Measurements from ENCODE around the gene GSN. TPM values are rescaled to one million over a fixed set of nuclear protein-coding genes. Genes with fewer than 3 reads are reported as not detected.

The GSN gene
- total RNA-seq, 1 experiment from 2014 or later, result 278 TPM

GRCh38 chr9:121372239-121373010, 104.5 kb downstream of the GSN start:
- intact Hi-C loops (cut with micrococcal nuclease; ENCODE audit: unreplicated experiment), result no loop called here
- DNase-seq (ENCODE audit: low read depth, low spot score) (no peak), ATAC-seq (no peak)
- ChIA-PET CTCF (interaction anchor here (0.7 kb wide), 1 partner anchor 94 kb away, joined by 4 read pairs; no protein-coding TSS in a partner anchor), POLR2A (no interaction called here)
- Histone ChIP-seq H3K27me3 (ENCODE audit: control insufficient read depth, insufficient read depth, low read length) (no peaks in the 10 kb centered on the region), H3K9me3 (ENCODE audit: control insufficient read depth, insufficient read depth, low read depth, low read length) (no peaks in the 10 kb centered on the region), H3K36me3 (ENCODE audit: control insufficient read depth, insufficient read depth, low read length) (no peaks in the 10 kb centered on the region), H3K27ac (ENCODE audit: low read length) (peak overlapping the region; percentile 84), H3K4me3 (ENCODE audit: low read depth in 2 of 2, low read length in 2 of 2) (no peak overlapping the region), H3K4me1 (ENCODE audit: control insufficient read depth, insufficient read depth, low read length) (peaks cover 28% of the 10 kb centered on the region)
- in situ Hi-C loops (cut with HindIII; ENCODE audit: low pct_unique_long_range_greater_than_20kb, low sequenced_read_pairs), result no loop called here
- no TSS peak for BruUV-seq (replicated peaks)
- TF ChIP-seq, protein P1, sequence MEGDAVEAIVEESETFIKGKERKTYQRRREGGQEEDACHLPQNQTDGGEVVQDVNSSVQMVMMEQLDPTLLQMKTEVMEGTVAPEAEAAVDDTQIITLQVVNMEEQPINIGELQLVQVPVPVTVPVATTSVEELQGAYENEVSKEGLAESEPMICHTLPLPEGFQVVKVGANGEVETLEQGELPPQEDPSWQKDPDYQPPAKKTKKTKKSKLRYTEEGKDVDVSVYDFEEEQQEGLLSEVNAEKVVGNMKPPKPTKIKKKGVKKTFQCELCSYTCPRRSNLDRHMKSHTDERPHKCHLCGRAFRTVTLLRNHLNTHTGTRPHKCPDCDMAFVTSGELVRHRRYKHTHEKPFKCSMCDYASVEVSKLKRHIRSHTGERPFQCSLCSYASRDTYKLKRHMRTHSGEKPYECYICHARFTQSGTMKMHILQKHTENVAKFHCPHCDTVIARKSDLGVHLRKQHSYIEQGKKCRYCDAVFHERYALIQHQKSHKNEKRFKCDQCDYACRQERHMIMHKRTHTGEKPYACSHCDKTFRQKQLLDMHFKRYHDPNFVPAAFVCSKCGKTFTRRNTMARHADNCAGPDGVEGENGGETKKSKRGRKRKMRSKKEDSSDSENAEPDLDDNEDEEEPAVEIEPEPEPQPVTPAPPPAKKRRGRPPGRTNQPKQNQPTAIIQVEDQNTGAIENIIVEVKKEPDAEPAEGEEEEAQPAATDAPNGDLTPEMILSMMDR (IDR thresholded peaks at IDR 0.05), result no peak
- TF ChIP-seq, protein P2, sequence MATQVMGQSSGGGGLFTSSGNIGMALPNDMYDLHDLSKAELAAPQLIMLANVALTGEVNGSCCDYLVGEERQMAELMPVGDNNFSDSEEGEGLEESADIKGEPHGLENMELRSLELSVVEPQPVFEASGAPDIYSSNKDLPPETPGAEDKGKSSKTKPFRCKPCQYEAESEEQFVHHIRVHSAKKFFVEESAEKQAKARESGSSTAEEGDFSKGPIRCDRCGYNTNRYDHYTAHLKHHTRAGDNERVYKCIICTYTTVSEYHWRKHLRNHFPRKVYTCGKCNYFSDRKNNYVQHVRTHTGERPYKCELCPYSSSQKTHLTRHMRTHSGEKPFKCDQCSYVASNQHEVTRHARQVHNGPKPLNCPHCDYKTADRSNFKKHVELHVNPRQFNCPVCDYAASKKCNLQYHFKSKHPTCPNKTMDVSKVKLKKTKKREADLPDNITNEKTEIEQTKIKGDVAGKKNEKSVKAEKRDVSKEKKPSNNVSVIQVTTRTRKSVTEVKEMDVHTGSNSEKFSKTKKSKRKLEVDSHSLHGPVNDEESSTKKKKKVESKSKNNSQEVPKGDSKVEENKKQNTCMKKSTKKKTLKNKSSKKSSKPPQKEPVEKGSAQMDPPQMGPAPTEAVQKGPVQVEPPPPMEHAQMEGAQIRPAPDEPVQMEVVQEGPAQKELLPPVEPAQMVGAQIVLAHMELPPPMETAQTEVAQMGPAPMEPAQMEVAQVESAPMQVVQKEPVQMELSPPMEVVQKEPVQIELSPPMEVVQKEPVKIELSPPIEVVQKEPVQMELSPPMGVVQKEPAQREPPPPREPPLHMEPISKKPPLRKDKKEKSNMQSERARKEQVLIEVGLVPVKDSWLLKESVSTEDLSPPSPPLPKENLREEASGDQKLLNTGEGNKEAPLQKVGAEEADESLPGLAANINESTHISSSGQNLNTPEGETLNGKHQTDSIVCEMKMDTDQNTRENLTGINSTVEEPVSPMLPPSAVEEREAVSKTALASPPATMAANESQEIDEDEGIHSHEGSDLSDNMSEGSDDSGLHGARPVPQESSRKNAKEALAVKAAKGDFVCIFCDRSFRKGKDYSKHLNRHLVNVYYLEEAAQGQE (IDR thresholded peaks at IDR 0.05; ENCODE audit: insufficient read depth in 1 of 2, low read depth in 2 of 2, low read length in 1 of 2), result no peak
- TF ChIP-seq TCF7L2 (IDR thresholded peaks at IDR 0.05; ENCODE audit: low read depth, low read length), result no peak
- no peak for TF ChIP-seq POLR2AphosphoS5 (IDR thresholded peaks at IDR 0.05; ENCODE audit: low read depth, low read length)
- TF ChIP-seq SIN3A (IDR thresholded peaks at IDR 0.05; ENCODE audit: borderline replicate concordance, insufficient read depth, low read depth, low read length), result no peak

- intact Hi-C loops (cut with micrococcal nuclease; ENCODE audit: unreplicated experiment) (no loop called here), in situ Hi-C loops (cut with HindIII; ENCODE audit: low pct_unique_long_range_greater_than_20kb, low sequenced_read_pairs) (no loop called here)
- peak; percentile 61 for DNase-seq (ENCODE audit: low read depth, low spot score)
- H3K27ac ChIP-seq (ENCODE audit: low read length), result peak overlapping the region; percentile 84
- POLR2A ChIA-PET, result interaction anchor here (0.5 kb wide), 1 partner anchor 643 kb away, joined by 9 read pairs; no protein-coding TSS in a partner anchor
- TF ChIP-seq POLR2AphosphoS5 (IDR thresholded peaks at IDR 0.05; ENCODE audit: low read depth, low read length), result no peak
- TF ChIP-seq TCF7L2 (IDR thresholded peaks at IDR 0.05; ENCODE audit: low read depth, low read length), result no peak
- TF ChIP-seq, protein P2 (IDR thresholded peaks at IDR 0.05; ENCODE audit: insufficient read depth in 1 of 2, low read depth in 2 of 2, low read length in 1 of 2), result no peak
- TF ChIP-seq, protein P1 (IDR thresholded peaks at IDR 0.05), result no peak
- no peak for TF ChIP-seq SIN3A (IDR thresholded peaks at IDR 0.05; ENCODE audit: borderline replicate concordance, insufficient read depth, low read depth, low read length)
- no TSS peak for BruUV-seq (replicated peaks)
- peaks cover 21% of the 10 kb centered on the region for H3K4me1 ChIP-seq (ENCODE audit: control insufficient read depth, insufficient read depth, low read length)
- no peak overlapping the region for H3K4me3 ChIP-seq (ENCODE audit: low read depth in 2 of 2, low read length in 2 of 2)
- H3K9me3 ChIP-seq (ENCODE audit: control insufficient read depth, insufficient read depth, low read depth, low read length), result no peaks in the 10 kb centered on the region
- H3K27me3 ChIP-seq (ENCODE audit: control insufficient read depth, insufficient read depth, low read length), result no peaks in the 10 kb centered on the region
- CTCF ChIA-PET, result interaction anchor here (0.7 kb wide), 1 partner anchor 95 kb away, joined by 4 read pairs; no protein-coding TSS in a partner anchor
- peak; percentile 70 for ATAC-seq
- no peaks in the 10 kb centered on the region for H3K36me3 ChIP-seq (ENCODE audit: control insufficient read depth, insufficient read depth, low read length)
Measured at GRCh38 chr9:121373011-121373729, 105.2 kb downstream of the GSN start.
